Sigmoid colon (tissue), 4 donors: Measurements from ENCODE around the gene CRLF1.

Experiments used
- CTCF ChIP-seq, 4 experiments: fragments of 450-650 bp in 3 of 4; fragments of 200-600 bp in 1 of 4; IDR thresholded peaks; one replicate each; pipeline ENCODE4 v1.5.1; 2016 to 2019; ENCODE audit warnings: antibody characterized with exemption in 4 of 4, mild to moderate bottlenecking in 3 of 4, moderate library complexity in 2 of 4
- EP300 ChIP-seq, 4 donors: sonication (generic); formaldehyde crosslinking; IDR thresholded peaks; one replicate each; pipeline ENCODE4 v1.6.1; 2017; ENCODE audit warnings: antibody characterized with exemption in 4 of 4
- POLR2A ChIP-seq, 2 donors: fragments of 450-650 bp; IDR thresholded peaks; one replicate each; pipeline ENCODE4 v1.6.1; 2016; ENCODE audit warnings: antibody characterized with exemption in 2 of 2, mild to moderate bottlenecking in 2 of 2, moderate library complexity in 2 of 2
- POLR2AphosphoS5 ChIP-seq, 4 donors: sonication (generic); formaldehyde crosslinking; IDR thresholded peaks; one replicate each; pipeline ENCODE4 v1.6.1; 2017; ENCODE audit warnings: antibody characterized with exemption in 4 of 4

- TF ChIP-seq CTCF (IDR thresholded peaks at IDR 0.05), result no peak
- TF ChIP-seq POLR2AphosphoS5 (IDR thresholded peaks at IDR 0.05), result no peak
- TF ChIP-seq POLR2A (IDR thresholded peaks at IDR 0.05), result no peak
- TF ChIP-seq EP300 (IDR thresholded peaks at IDR 0.05), result no peak
Observed at GRCh38 chr19:18634612-18635297, 28.2 kb upstream of the CRLF1 start.
